Measurements from ENCODE around the gene CDKL5. TPM values are rescaled to one million over a fixed set of nuclear protein-coding genes. Genes with fewer than 3 reads are reported as not detected.

The CDKL5 gene
- total RNA-seq, 1 experiment from 2014 or later = 1.2 TPM

DNA sequence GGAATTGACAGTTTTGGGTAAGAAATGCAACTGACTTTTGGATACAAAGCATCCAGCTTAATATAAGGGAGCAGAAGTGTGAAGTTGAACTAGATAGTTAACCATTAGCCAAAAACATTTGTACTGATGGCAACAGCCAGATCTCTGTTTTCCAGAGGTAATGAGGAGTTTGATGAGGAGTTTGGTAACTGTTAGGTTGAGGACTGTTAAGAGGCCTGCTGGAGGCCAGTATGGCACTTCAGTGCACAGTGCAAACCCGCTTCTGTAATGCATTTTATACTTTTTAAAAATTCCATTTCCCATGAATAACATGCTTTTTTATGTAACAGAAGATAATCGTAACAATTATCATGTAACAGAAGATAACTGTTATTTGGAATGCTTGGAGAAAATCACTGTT, 30.0 kb downstream of the CDKL5 start:
- ChIA-PET CTCF (no interaction called here), POLR2A (no interaction called here)
- ATAC-seq (no peak), DNase-seq (ENCODE audit: low read depth, low spot score) (no peak)
- H3K36me3 ChIP-seq (ENCODE audit: control insufficient read depth, insufficient read depth, low read length) = no peaks in the 10 kb centered on the region
- H3K4me1 ChIP-seq (ENCODE audit: control insufficient read depth, insufficient read depth, low read length) = no peaks in the 10 kb centered on the region
- H3K9me3 ChIP-seq (ENCODE audit: control insufficient read depth, insufficient read depth, low read depth, low read length) = no peaks in the 10 kb centered on the region
- no TSS peak for BruUV-seq (replicated peaks)
- in situ Hi-C loops (cut with HindIII; ENCODE audit: low pct_unique_long_range_greater_than_20kb, low sequenced_read_pairs) = no loop called here
- no peak overlapping the region for H3K4me3 ChIP-seq (ENCODE audit: low read depth in 2 of 2, low read length in 2 of 2)
- intact Hi-C loops (cut with micrococcal nuclease; ENCODE audit: unreplicated experiment) = no loop called here
- H3K27ac ChIP-seq (ENCODE audit: low read length) = no peak overlapping the region
- no peaks in the 10 kb centered on the region for H3K27me3 ChIP-seq (ENCODE audit: control insufficient read depth, insufficient read depth, low read length)
- TF ChIP-seq POLR2AphosphoS5 (IDR thresholded peaks at IDR 0.05; ENCODE audit: low read depth, low read length) (no peak), TCF7L2 (IDR thresholded peaks at IDR 0.05; ENCODE audit: low read depth, low read length) (no peak), SIN3A (IDR thresholded peaks at IDR 0.05; ENCODE audit: borderline replicate concordance, insufficient read depth, low read depth, low read length) (no peak), REST (IDR thresholded peaks at IDR 0.05; ENCODE audit: insufficient read depth in 1 of 2, low read depth in 2 of 2, low read length in 1 of 2) (no peak)
- TF ChIP-seq, protein P1, sequence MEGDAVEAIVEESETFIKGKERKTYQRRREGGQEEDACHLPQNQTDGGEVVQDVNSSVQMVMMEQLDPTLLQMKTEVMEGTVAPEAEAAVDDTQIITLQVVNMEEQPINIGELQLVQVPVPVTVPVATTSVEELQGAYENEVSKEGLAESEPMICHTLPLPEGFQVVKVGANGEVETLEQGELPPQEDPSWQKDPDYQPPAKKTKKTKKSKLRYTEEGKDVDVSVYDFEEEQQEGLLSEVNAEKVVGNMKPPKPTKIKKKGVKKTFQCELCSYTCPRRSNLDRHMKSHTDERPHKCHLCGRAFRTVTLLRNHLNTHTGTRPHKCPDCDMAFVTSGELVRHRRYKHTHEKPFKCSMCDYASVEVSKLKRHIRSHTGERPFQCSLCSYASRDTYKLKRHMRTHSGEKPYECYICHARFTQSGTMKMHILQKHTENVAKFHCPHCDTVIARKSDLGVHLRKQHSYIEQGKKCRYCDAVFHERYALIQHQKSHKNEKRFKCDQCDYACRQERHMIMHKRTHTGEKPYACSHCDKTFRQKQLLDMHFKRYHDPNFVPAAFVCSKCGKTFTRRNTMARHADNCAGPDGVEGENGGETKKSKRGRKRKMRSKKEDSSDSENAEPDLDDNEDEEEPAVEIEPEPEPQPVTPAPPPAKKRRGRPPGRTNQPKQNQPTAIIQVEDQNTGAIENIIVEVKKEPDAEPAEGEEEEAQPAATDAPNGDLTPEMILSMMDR (IDR thresholded peaks at IDR 0.05) = no peak

- POLR2A ChIA-PET = no interaction called here
- Histone ChIP-seq H3K4me3 (ENCODE audit: low read depth in 2 of 2, low read length in 2 of 2) (no peak overlapping the region), H3K9me3 (ENCODE audit: control insufficient read depth, insufficient read depth, low read depth, low read length) (no peaks in the 10 kb centered on the region), H3K4me1 (ENCODE audit: control insufficient read depth, insufficient read depth, low read length) (no peaks in the 10 kb centered on the region), H3K27me3 (ENCODE audit: control insufficient read depth, insufficient read depth, low read length) (no peaks in the 10 kb centered on the region), H3K27ac (ENCODE audit: low read length) (no peak overlapping the region), H3K36me3 (ENCODE audit: control insufficient read depth, insufficient read depth, low read length) (no peaks in the 10 kb centered on the region)
- intact Hi-C loops (cut with micrococcal nuclease; ENCODE audit: unreplicated experiment) (no loop called here), in situ Hi-C loops (cut with HindIII; ENCODE audit: low pct_unique_long_range_greater_than_20kb, low sequenced_read_pairs) (no loop called here)
- no peak for TF ChIP-seq TCF7L2 (IDR thresholded peaks at IDR 0.05; ENCODE audit: low read depth, low read length)
- CTCF ChIA-PET = no interaction called here
- DNase-seq (ENCODE audit: low read depth, low spot score) = no peak
- no TSS peak for BruUV-seq (replicated peaks)
- ATAC-seq = no peak
Measured at GRCh38 chrX:18457000-18457399, 31.6 kb downstream of the CDKL5 start.

GRCh38 chrX:18461431-18461830, 36.0 kb downstream of the CDKL5 start:
- H3K4me1 ChIP-seq (ENCODE audit: control insufficient read depth, insufficient read depth, low read length) = no peaks in the 10 kb centered on the region
- ATAC-seq = no peak
- no peaks in the 10 kb centered on the region for H3K36me3 ChIP-seq (ENCODE audit: control insufficient read depth, insufficient read depth, low read length)
- no peak for DNase-seq (ENCODE audit: low read depth, low spot score)
- intact Hi-C loops (cut with micrococcal nuclease; ENCODE audit: unreplicated experiment) (no loop called here), in situ Hi-C loops (cut with HindIII; ENCODE audit: low pct_unique_long_range_greater_than_20kb, low sequenced_read_pairs) (no loop called here)
- no peak overlapping the region for H3K4me3 ChIP-seq (ENCODE audit: low read depth in 2 of 2, low read length in 2 of 2)
- no peak overlapping the region for H3K27ac ChIP-seq (ENCODE audit: low read length)
- H3K9me3 ChIP-seq (ENCODE audit: control insufficient read depth, insufficient read depth, low read depth, low read length) = no peaks in the 10 kb centered on the region
- TF ChIP-seq TCF7L2 (IDR thresholded peaks at IDR 0.05; ENCODE audit: low read depth, low read length) (no peak), SIN3A (IDR thresholded peaks at IDR 0.05; ENCODE audit: borderline replicate concordance, insufficient read depth, low read depth, low read length) (no peak), REST (IDR thresholded peaks at IDR 0.05; ENCODE audit: insufficient read depth in 1 of 2, low read depth in 2 of 2, low read length in 1 of 2) (no peak), POLR2AphosphoS5 (IDR thresholded peaks at IDR 0.05; ENCODE audit: low read depth, low read length) (no peak)
- TF ChIP-seq, protein P1 (IDR thresholded peaks at IDR 0.05) = no peak
- ChIA-PET CTCF (no interaction called here), POLR2A (no interaction called here)
- H3K27me3 ChIP-seq (ENCODE audit: control insufficient read depth, insufficient read depth, low read length) = no peaks in the 10 kb centered on the region
- no TSS peak for BruUV-seq (replicated peaks)

All from Panc1 (cell line).